Trophoblast cell (in vitro differentiated cells and primary cell): Measurements from ENCODE around the gene CPEB3.
"Not testable (repeated sequence)": the region's sequence is repeated elsewhere in the genome, so short reads cannot be mapped to it uniquely, and the experiment has no call there.

Source experiments
- DNase-seq, 2 donors: peaks; one replicate each; pipeline ENCODE4 v3.0.0-alpha.2; 2016
- H2AFZ ChIP-seq: 2 replicates; pipeline ENCODE4 v1.6.1; 2013; ENCODE audit warnings: low read length, moderate library complexity, mild to moderate bottlenecking; ENCODE audit not compliant: insufficient read depth, poor library complexity
- H2AK5ac ChIP-seq: 2 replicates; pipeline ENCODE4 v1.6.1; 2013; ENCODE audit warnings: mild to moderate bottlenecking, low read length
- H2BK120ac ChIP-seq: 2 replicates; pipeline ENCODE4 v1.6.1; 2013; ENCODE audit warnings: low read length, mild to moderate bottlenecking, moderate library complexity; ENCODE audit not compliant: insufficient read depth, poor library complexity
- H2BK12ac ChIP-seq: 2 replicates; pipeline ENCODE4 v1.6.1; 2013; ENCODE audit warnings: mild to moderate bottlenecking, low read length, moderate library complexity
- H2BK5ac ChIP-seq: 2 replicates; pipeline ENCODE4 v1.6.1; 2013; ENCODE audit warnings: low read length, low read depth, moderate library complexity, mild to moderate bottlenecking; ENCODE audit not compliant: poor library complexity
- H3K14ac ChIP-seq: 2 replicates; pipeline ENCODE4 v1.6.1; 2013; ENCODE audit warnings: mild to moderate bottlenecking, low read length
- H3K18ac ChIP-seq: 2 replicates; pipeline ENCODE4 v1.6.1; 2013; ENCODE audit warnings: mild to moderate bottlenecking, low read length
- H3K23ac ChIP-seq: 2 replicates; pipeline ENCODE4 v1.6.1; 2013; ENCODE audit warnings: low read length
- H3K27ac ChIP-seq: 2 replicates; pipeline ENCODE4 v1.5.1; 2013; ENCODE audit warnings: low read depth, mild to moderate bottlenecking, inconsistent platforms, low read length, moderate library complexity
- H3K27me3 ChIP-seq: 2 replicates; pipeline ENCODE4 v1.6.1; 2013; ENCODE audit warnings: inconsistent platforms, mild to moderate bottlenecking, low read length, moderate library complexity; ENCODE audit not compliant: insufficient read depth
- H3K36me3 ChIP-seq, 2 experiments: 1 replicate in 1 of 2; 2 replicates in 1 of 2; pipeline ENCODE4 v1.6.1; 2013; ENCODE audit warnings: low read length in 2 of 2, mild to moderate bottlenecking in 2 of 2, moderate library complexity in 1 of 2; ENCODE audit not compliant: insufficient read depth in 2 of 2, control insufficient read depth in 1 of 2
- H3K4ac ChIP-seq: 2 replicates; pipeline ENCODE4 v1.6.1; 2013; ENCODE audit warnings: low read depth, mild to moderate bottlenecking, low read length, moderate library complexity
- H3K4me1 ChIP-seq, 2 experiments: 1 replicate in 1 of 2; 2 replicates in 1 of 2; pipeline ENCODE4 v1.6.1; 2013; ENCODE audit warnings: low read length in 2 of 2, mild to moderate bottlenecking in 2 of 2, moderate library complexity in 1 of 2; ENCODE audit not compliant: insufficient read depth in 2 of 2, control insufficient read depth in 1 of 2
- H3K4me2 ChIP-seq: 2 replicates; pipeline ENCODE4 v1.6.1; 2013; ENCODE audit warnings: inconsistent platforms, mild to moderate bottlenecking, low read length, moderate library complexity
- H3K4me3 ChIP-seq: 2 replicates; pipeline ENCODE4 v1.5.1; 2013; ENCODE audit warnings: mild to moderate bottlenecking, low read depth, low read length, inconsistent platforms
- H3K79me1 ChIP-seq: one replicate; pipeline ENCODE4 v1.6.1; 2013; ENCODE audit warnings: low read length
- H3K79me2 ChIP-seq: 2 replicates; pipeline ENCODE4 v1.6.1; 2013; ENCODE audit warnings: low read length, mild to moderate bottlenecking; ENCODE audit not compliant: control insufficient read depth, insufficient read depth, poor library complexity
- H3K9ac ChIP-seq: 2 replicates; pipeline ENCODE4 v1.6.1; 2013; ENCODE audit warnings: mild to moderate bottlenecking, low read length
- H3K9me3 ChIP-seq: 2 replicates; pipeline ENCODE4 v1.6.1; 2013; ENCODE audit warnings: low read depth, mild to moderate bottlenecking, control low read depth, inconsistent platforms, low read length; ENCODE audit not compliant: insufficient read depth
- H4K12ac ChIP-seq: 2 replicates; pipeline ENCODE4 v1.6.1; 2013; ENCODE audit warnings: low read depth, mild to moderate bottlenecking, low read length, moderate library complexity
- H4K8ac ChIP-seq: 2 replicates; pipeline ENCODE4 v1.6.1; 2013; ENCODE audit warnings: low read depth, mild to moderate bottlenecking, low read length, moderate library complexity
- H4K91ac ChIP-seq: one replicate; pipeline ENCODE4 v1.6.1; 2013; ENCODE audit warnings: low read depth, mild to moderate bottlenecking, low read length, moderate library complexity
- WGBS: extraction: QIAGEN DNeasy Blood & Tissue Kit; methylation state at CpG from one replicate; pipeline ENCODE4 v1.1.7; 2013; ENCODE audit warnings: missing lambda C conversion rate; ENCODE audit not compliant: insufficient read length, insufficient coverage; ENCODE audit errors: extremely low coverage; 5-methylcytosine and 5-hydroxymethylcytosine counted together

The CPEB3 gene

GRCh38 chr10:92031580-92031979 is 259.3 kb downstream of the CPEB3 start:
- H3K79me1 ChIP-seq: no peaks in the 10 kb centered on the region
- H3K4me2 ChIP-seq: no peak overlapping the region
- no peak overlapping the region for H3K27ac ChIP-seq
- WGBS: no CpG with 5 or more reads among the region's 3 CpGs
- H4K8ac ChIP-seq: no peak overlapping the region
- no peak overlapping the region for H4K12ac ChIP-seq
- H3K4me1 ChIP-seq: no peaks in the 10 kb centered on the region
- H3K9me3 ChIP-seq: no peaks in the 10 kb centered on the region
- H3K18ac ChIP-seq: no peak overlapping the region
- H3K27me3 ChIP-seq: no peaks in the 10 kb centered on the region
- no peak for DNase-seq
- no peak overlapping the region for H3K14ac ChIP-seq
- H2AK5ac ChIP-seq: no peak overlapping the region
- no peak overlapping the region for H3K9ac ChIP-seq
- no peak overlapping the region for H3K4me3 ChIP-seq
- H3K79me2 ChIP-seq: no peaks in the 10 kb centered on the region
- H3K4ac ChIP-seq: no peak overlapping the region
- H2BK120ac ChIP-seq: no peak overlapping the region
- H4K91ac ChIP-seq: no peak overlapping the region
- no peak overlapping the region for H2AFZ ChIP-seq
- H3K36me3 ChIP-seq: peaks cover 3 to 9% of the 10 kb centered on the region in 2 experiments
- no peak overlapping the region for H2BK5ac ChIP-seq
- H2BK12ac ChIP-seq: no peak overlapping the region
- no peak overlapping the region for H3K23ac ChIP-seq

- H3K14ac ChIP-seq: no peak overlapping the region
- H3K79me2 ChIP-seq: no peaks in the 10 kb centered on the region
- H3K9ac ChIP-seq: no peak overlapping the region
- H3K79me1 ChIP-seq: no peaks in the 10 kb centered on the region
- no peaks in the 10 kb centered on the region for H3K27me3 ChIP-seq
- H2AFZ ChIP-seq: no peak overlapping the region
- H3K23ac ChIP-seq: no peak overlapping the region
- H3K4me2 ChIP-seq: no peak overlapping the region
- no peak overlapping the region for H4K12ac ChIP-seq
- no peak overlapping the region for H4K91ac ChIP-seq
- WGBS: no CpG with 5 or more reads among the region's 4 CpGs
- no peaks in the 10 kb centered on the region for H3K4me1 ChIP-seq
- DNase-seq: no peak
- H3K4ac ChIP-seq: no peak overlapping the region
- H4K8ac ChIP-seq: no peak overlapping the region
- no peak overlapping the region for H3K18ac ChIP-seq
- no peak overlapping the region for H2BK5ac ChIP-seq
- no peak overlapping the region for H2BK120ac ChIP-seq
- H2AK5ac ChIP-seq: no peak overlapping the region
- H3K27ac ChIP-seq: no peak overlapping the region
- peaks cover 14 to 17% of the 10 kb centered on the region in 2 experiments for H3K36me3 ChIP-seq
- no peak overlapping the region for H3K4me3 ChIP-seq
- H3K9me3 ChIP-seq: no peaks in the 10 kb centered on the region
- no peak overlapping the region for H2BK12ac ChIP-seq
Measured at GRCh38 chr10:92027141-92027540, 263.7 kb downstream of the CPEB3 start.

- not testable (repeated sequence) for H3K79me1 ChIP-seq, H2AFZ ChIP-seq, H3K79me2 ChIP-seq, H4K91ac ChIP-seq, H3K4me1 ChIP-seq, H2BK12ac ChIP-seq, DNase-seq, H3K9me3 ChIP-seq, H2BK120ac ChIP-seq, H3K27me3 ChIP-seq, H3K23ac ChIP-seq, H3K4me2 ChIP-seq, H2AK5ac ChIP-seq, H3K9ac ChIP-seq, H4K12ac ChIP-seq, H3K14ac ChIP-seq, H3K27ac ChIP-seq, H4K8ac ChIP-seq, H3K4me3 ChIP-seq, H3K18ac ChIP-seq, H3K4ac ChIP-seq, H2BK5ac ChIP-seq
- no CpG with 5 or more reads among the region's 3 CpGs for WGBS
- peaks cover 12% of the 10 kb centered on the region in 2 experiments for H3K36me3 ChIP-seq
Measured at GRCh38 chr10:92025340-92025739, 265.5 kb downstream of the CPEB3 start.

GRCh38 chr10:92024700-92025099 is 266.2 kb downstream of the CPEB3 start:
- Histone ChIP-seq H3K9ac (no peak overlapping the region), H3K23ac (no peak overlapping the region), H3K4me3 (no peak overlapping the region), H3K79me1 (no peaks in the 10 kb centered on the region), H2AFZ (no peak overlapping the region), H3K18ac (no peak overlapping the region), H4K8ac (no peak overlapping the region), H4K91ac (no peak overlapping the region), H3K27me3 (no peaks in the 10 kb centered on the region), H2BK12ac (no peak overlapping the region), H2AK5ac (no peak overlapping the region), H3K14ac (no peak overlapping the region), H2BK120ac (no peak overlapping the region), H3K36me3 (peaks cover 12 to 13% of the 10 kb centered on the region in 2 experiments), H3K4me1 (no peaks in the 10 kb centered on the region), H3K79me2 (no peaks in the 10 kb centered on the region), H3K4me2 (no peak overlapping the region), H3K9me3 (no peaks in the 10 kb centered on the region), H2BK5ac (no peak overlapping the region), H4K12ac (no peak overlapping the region), H3K4ac (no peak overlapping the region), H3K27ac (no peak overlapping the region)
- WGBS: no CpG with 5 or more reads among the region's 4 CpGs
- DNase-seq: no peak
